Effector memory CD4-positive, alpha-beta T cell (primary cell): Measurements from ENCODE around the gene IL26.

Experiments used
- DNase-seq, 3 donors: peaks; one replicate each; pipeline ENCODE4 v3.0.0-alpha.2; 2020
- H3K27ac ChIP-seq: 2 replicates; pipeline ENCODE4 v1.7.0; 2013; ENCODE audit warnings: mild to moderate bottlenecking, low read length, moderate library complexity; ENCODE audit not compliant: insufficient read depth, poor library complexity, severe bottlenecking
- H3K27me3 ChIP-seq: replicated peaks from 2 replicates; pipeline ENCODE4 v1.7.0; 2013; ENCODE audit warnings: mild to moderate bottlenecking, low read length; ENCODE audit not compliant: insufficient read depth, control insufficient read depth, poor library complexity, severe bottlenecking
- H3K36me3 ChIP-seq: 2 replicates; pipeline ENCODE4 v1.7.0; 2013; ENCODE audit warnings: mild to moderate bottlenecking, low read length, moderate library complexity; ENCODE audit not compliant: control insufficient read depth, insufficient read depth
- H3K4me1 ChIP-seq: 2 replicates; pipeline ENCODE4 v1.7.0; 2013; ENCODE audit warnings: low read length, mild to moderate bottlenecking; ENCODE audit not compliant: control insufficient read depth, insufficient read depth, poor library complexity, severe bottlenecking
- H3K4me3 ChIP-seq: 2 replicates; pipeline ENCODE4 v1.7.0; 2013; ENCODE audit warnings: low read length, low read depth, mild to moderate bottlenecking; ENCODE audit not compliant: insufficient read depth, poor library complexity, severe bottlenecking
- H3K9me3 ChIP-seq: 2 replicates; pipeline ENCODE4 v1.7.0; 2013; ENCODE audit warnings: mild to moderate bottlenecking, low read length, moderate library complexity; ENCODE audit not compliant: control insufficient read depth

The IL26 gene

DNA sequence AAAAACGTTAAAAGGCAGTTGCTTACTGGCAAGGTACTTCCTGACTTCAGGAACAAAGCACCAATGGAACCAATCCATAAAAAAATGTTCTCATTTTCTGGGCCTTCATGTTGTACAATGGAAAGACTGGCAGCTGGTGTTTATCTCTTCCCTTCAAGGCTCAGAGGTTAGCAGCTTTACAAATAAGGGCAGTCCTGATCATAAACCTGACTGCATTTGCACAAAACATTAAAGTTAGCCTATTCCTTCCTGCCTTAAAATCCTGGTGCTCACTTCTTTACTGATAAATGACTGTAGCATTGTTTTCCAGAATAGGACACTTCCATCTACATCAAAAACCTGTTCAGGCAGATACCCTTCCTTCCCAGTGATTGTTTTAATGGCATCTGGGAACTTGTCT is 19.2 kb downstream of the IL26 start:
- Histone ChIP-seq H3K9me3 (no peaks in the 10 kb centered on the region), H3K4me3 (no peak overlapping the region), H3K36me3 (no peaks in the 10 kb centered on the region), H3K27me3 (no peaks in the 10 kb centered on the region), H3K27ac (no peak overlapping the region), H3K4me1 (peaks cover 9% of the 10 kb centered on the region)
- no peak for DNase-seq

DNA sequence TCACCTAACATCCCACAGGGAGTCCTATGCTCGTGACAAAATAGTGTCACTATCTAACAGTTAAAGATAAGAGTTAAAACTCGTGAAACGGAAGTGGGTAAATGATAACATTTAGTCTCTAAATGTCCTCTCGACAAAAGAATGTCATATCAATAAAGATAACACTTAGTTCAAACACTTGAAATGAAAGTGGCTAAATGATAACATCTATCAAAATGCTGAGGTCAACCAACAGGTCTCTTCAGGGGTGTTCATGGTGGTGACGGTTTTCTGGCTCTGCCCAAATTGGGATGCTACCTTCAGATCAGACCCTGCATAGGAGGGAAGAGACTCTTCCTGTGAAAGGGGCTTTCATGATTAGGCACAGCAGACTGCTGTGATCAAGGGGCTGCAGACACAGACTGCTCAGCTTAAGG is 22.1 kb downstream of the IL26 start:
- no peak overlapping the region for H3K27ac ChIP-seq
- no peak overlapping the region for H3K4me3 ChIP-seq
- DNase-seq = no peak
- no peaks in the 10 kb centered on the region for H3K9me3 ChIP-seq
- H3K4me1 ChIP-seq = peaks cover 19% of the 10 kb centered on the region
- H3K27me3 ChIP-seq = no peaks in the 10 kb centered on the region
- H3K36me3 ChIP-seq = no peaks in the 10 kb centered on the region

DNA sequence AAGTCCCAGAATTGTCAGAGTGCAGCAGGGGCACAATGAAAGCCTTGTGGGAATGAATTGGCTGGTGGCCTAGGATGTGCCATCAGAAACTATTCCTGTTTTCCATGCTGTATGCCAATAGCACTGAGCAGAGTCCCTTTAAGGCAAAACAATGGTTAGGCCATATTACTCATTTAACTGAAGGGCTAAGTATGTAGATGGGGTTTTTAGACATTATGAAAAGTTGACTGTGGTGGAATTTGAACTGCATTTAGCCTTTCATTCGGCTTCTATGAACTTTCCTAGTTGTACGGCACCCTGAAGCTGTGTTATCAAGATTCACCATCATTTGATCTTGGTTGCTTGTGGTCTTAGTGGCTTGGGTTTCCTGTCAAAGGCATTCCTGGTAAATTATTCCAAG is 24.8 kb downstream of the IL26 start:
- H3K4me1 ChIP-seq = peaks cover 19% of the 10 kb centered on the region
- no peaks in the 10 kb centered on the region for H3K36me3 ChIP-seq
- H3K27me3 ChIP-seq = no peaks in the 10 kb centered on the region
- no peaks in the 10 kb centered on the region for H3K9me3 ChIP-seq
- no peak for DNase-seq
- no peak overlapping the region for H3K4me3 ChIP-seq
- no peak overlapping the region for H3K27ac ChIP-seq

DNA sequence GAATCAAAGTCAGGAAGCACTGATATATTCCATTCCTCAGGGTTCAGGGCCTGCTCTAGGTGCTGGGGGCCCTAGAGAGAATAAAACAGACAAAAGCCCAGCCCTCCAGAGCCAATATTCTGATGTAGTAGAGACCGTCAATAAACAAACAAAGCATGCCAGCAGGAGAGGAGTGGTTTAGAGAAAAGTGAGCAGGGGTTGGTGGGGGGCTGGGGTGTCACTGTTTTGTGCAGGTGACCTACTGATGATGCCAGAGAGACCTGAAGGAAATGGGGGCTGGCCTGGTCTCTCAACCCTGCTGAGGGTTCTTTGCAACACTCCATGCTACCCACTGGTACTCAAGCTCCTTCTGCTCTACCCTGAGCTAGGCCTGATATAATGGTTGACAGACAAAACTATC is 26.5 kb downstream of the IL26 start:
- Histone ChIP-seq H3K4me3 (no peak overlapping the region), H3K36me3 (no peaks in the 10 kb centered on the region), H3K9me3 (no peaks in the 10 kb centered on the region), H3K4me1 (peaks cover 19% of the 10 kb centered on the region), H3K27ac (no peak overlapping the region), H3K27me3 (no peaks in the 10 kb centered on the region)
- DNase-seq = no peak

DNA sequence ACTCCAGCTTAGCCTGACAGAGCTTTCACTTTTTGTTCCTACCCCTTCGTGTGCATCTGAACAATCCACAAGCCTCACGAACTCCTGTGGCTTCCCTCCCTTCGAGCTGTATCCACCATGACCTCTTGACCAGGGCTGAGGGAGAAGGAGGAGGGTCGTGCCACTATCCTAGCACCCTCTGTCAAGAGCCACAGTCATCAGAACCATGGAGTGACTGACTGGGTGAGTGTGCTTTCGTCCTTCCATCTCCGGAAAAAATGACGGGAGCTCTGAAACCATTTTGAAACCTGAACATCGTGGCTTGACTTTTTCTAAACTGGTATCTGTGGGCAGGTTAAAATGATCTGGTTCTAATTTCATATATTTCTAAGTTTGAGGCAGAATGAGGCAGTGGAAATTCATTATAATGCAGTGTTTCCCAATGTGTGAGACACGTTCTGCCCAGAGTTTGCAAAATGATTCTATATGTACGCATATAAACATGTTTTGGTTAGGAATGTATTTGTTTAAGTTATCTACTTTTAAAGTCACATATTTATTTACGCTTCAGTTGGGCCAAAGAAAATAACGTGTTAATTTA is 27.0 kb downstream of the IL26 start:
- H3K4me3 ChIP-seq = peak overlapping the region; percentile 4
- H3K36me3 ChIP-seq = no peaks in the 10 kb centered on the region
- H3K9me3 ChIP-seq = no peaks in the 10 kb centered on the region
- no peak for DNase-seq
- no peak overlapping the region for H3K27ac ChIP-seq
- H3K4me1 ChIP-seq = peaks cover 17% of the 10 kb centered on the region
- H3K27me3 ChIP-seq = no peaks in the 10 kb centered on the region

DNA sequence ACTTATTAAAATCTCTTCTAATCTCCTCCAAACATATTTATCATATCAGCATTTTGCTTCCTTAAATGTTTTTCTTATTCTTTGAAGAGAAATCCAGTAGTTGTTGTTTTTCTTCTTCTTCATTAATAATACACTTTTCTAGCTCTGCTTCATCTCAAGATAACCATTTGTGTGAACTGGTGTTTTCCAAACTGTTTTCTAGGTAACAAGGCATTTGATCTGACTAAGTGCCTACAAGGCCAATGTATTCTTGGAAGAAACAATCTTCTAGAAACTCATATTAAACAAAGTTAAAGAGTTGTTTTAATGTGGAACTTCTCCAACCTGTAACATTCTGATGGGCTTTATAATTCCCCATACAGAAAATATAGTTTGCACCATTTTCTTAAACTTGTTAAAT is 35.3 kb downstream of the IL26 start:
- no peak for DNase-seq

DNA sequence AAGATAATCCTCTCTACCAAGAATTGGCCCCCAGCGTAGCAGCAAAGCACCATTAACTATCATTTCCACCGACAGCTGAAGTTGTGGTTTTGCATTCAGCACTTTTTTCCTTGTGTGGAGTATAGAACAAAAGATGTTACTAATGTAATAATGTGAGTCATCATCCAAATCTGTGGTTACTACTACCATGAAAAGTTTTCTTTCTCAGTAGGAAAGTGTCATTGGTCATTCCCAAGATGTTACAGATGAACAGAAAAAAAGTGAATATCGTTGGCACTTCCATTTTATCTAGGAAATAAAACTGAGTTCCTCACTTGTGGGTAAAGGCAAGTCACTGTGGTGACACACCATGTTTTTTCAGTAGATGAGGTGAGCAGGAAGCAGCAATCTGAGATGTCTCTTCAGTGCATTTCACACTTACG is 35.8 kb downstream of the IL26 start:
- no peaks in the 10 kb centered on the region for H3K36me3 ChIP-seq
- H3K4me3 ChIP-seq = no peak overlapping the region
- H3K4me1 ChIP-seq = no peaks in the 10 kb centered on the region
- no peaks in the 10 kb centered on the region for H3K27me3 ChIP-seq
- DNase-seq = no peak
- H3K9me3 ChIP-seq = no peaks in the 10 kb centered on the region
- no peak overlapping the region for H3K27ac ChIP-seq

More for the DNA sequence above, 35.3 kb downstream of the IL26 start:
- Histone ChIP-seq H3K27me3 (no peaks in the 10 kb centered on the region), H3K4me1 (no peaks in the 10 kb centered on the region), H3K27ac (no peak overlapping the region), H3K9me3 (no peaks in the 10 kb centered on the region), H3K4me3 (no peak overlapping the region), H3K36me3 (no peaks in the 10 kb centered on the region)

DNA sequence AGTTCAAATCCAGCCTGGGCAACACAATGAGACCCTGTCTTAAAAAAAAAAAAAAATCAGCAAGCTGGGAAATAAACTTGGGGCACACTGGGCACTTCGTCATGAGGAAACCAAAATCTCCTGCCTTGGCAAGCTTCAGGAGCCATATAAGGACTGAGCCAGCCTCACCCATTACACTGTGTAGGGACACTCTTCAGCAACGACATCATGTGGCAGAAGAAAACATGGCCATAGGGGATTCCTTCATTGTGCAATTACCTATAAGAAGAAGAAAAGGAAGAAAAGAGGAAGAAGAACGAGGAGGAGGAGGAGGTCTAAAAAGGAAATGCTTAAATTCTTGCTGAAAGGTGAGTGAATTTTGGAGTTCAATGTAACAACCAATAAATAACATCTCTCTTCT is 40.0 kb downstream of the IL26 start:
- no peak for DNase-seq

DNA sequence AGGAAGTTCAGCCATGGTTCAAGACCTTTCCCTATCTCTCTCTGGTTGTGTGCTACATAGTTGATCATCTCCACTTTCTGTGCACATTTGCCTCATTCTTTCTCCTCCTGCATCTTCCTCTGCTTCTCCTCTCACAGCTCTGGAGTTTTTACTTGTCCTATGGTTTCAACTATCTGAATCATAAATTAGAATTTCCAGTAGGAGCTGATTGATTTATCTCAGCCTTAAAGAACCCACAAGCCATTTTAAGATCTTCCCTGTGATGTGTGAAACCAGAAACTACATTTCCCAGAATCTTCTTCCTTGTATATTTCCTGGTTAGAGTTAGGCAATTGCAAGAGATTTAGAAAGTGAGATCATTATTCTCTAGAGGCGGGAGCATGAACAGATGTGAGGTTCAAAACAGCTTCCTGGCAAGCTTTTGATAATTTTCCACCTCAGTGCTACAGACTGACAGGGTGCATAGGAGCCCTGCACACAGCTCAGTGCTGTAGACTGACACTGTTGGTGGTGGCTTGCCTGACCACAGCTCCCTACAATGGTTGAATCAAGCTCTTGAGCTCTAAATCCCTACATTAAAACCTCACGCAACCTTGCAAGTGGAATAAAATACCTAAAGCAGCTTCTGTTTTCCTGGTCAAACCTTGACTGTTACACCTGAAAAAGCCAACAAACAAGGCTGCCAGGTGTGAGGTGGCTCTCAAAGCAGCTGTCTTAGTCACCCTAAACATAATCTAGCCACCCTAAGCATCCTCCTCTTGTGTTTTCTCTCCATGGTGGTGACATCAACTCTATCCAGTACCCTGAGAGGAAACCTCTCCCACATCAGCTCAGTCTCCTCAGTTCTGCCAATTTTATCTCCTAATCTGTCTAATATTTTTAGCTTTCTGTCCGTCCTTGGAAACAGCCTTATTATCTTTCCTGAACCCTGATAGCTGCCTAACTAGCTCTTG is 44.5 kb downstream of the IL26 start:
- no peak for DNase-seq
- no peak overlapping the region for H3K4me3 ChIP-seq
- no peaks in the 10 kb centered on the region for H3K9me3 ChIP-seq

More for the DNA sequence above, 40.0 kb downstream of the IL26 start:
- Histone ChIP-seq H3K4me3 (no peak overlapping the region), H3K27ac (no peak overlapping the region), H3K9me3 (no peaks in the 10 kb centered on the region), H3K36me3 (no peaks in the 10 kb centered on the region), H3K4me1 (peaks cover 9% of the 10 kb centered on the region), H3K27me3 (no peaks in the 10 kb centered on the region)

DNA sequence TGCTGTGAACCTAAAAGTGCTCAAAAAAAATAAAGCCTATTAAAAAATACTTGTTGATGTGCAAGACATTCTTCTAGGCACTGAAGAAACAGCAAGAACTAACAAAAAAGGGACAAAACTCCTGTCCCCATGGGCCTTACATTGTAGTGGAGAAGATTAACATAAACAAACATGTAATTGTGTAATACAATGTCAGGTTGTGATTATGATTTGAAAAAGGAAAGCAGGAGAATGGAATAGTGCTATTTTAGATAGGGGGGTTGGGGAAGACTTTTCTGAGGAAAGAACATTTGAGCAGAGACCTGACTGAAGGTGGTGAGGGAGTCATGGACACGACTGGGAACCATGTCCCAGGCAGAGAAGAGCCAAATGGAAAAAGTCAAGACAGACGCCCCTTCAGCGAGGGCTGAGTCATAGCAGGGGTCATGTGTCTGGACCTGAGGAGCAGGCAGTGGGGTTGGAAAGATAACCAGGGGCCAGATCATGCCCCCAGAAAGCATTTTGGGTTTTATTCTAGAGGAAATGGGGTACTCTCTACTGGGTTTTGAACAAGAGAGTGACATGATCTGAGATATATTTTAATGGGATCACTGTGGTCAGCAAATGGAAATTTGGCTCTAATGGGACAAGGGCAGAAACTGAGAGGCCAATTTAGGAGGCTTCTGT is 46.7 kb downstream of the IL26 start:
- no peaks in the 10 kb centered on the region for H3K9me3 ChIP-seq
- no peak for DNase-seq
- no peaks in the 10 kb centered on the region for H3K36me3 ChIP-seq
- peaks cover 36% of the 10 kb centered on the region for H3K4me1 ChIP-seq
- H3K27ac ChIP-seq = peak overlapping the region; percentile 24
- H3K27me3 ChIP-seq = no peaks in the 10 kb centered on the region
- H3K4me3 ChIP-seq = no peak overlapping the region

More for the DNA sequence above, 44.5 kb downstream of the IL26 start:
- H3K27ac ChIP-seq = peak overlapping the region; percentile 43
- H3K27me3 ChIP-seq = no peaks in the 10 kb centered on the region
- H3K4me1 ChIP-seq = peaks cover 32% of the 10 kb centered on the region
- no peaks in the 10 kb centered on the region for H3K36me3 ChIP-seq
